GM12865 (cell line): ENCODE measurements around the gene SPECC1L.

Experiments used
- DNase-seq: peaks from one replicate; pipeline ENCODE4 v3.0.0; 2010; ENCODE audit warnings: low read depth
- H3K4me3 ChIP-seq: 2 replicates; pipeline ENCODE4 v1.5.1; 2011; ENCODE audit warnings: mild to moderate bottlenecking, low read depth, low read length, control low read depth
- CTCF ChIP-seq: IDR thresholded peaks from 2 replicates; pipeline ENCODE4 v1.5.1; 2011; ENCODE audit warnings: low read length, control low read depth, low read depth, inconsistent platforms; ENCODE audit not compliant: insufficient read depth; ENCODE audit errors: missing control alignments

The SPECC1L gene

GRCh38 chr22:24443668-24444067 lies 173.0 kb downstream of the SPECC1L start:
- DNase-seq: no peak
- TF ChIP-seq CTCF: no peak
- no peak overlapping the region for H3K4me3 ChIP-seq

- no peak for TF ChIP-seq CTCF
- H3K4me3 ChIP-seq: no peak overlapping the region
- DNase-seq: no peak
Observed at GRCh38 chr22:24444251-24444650, 173.6 kb downstream of the SPECC1L start.

GRCh38 chr22:24444729-24445466 lies 174.3 kb downstream of the SPECC1L start:
- no peak for DNase-seq
- H3K4me3 ChIP-seq: no peak overlapping the region
- no peak for TF ChIP-seq CTCF

GRCh38 chr22:24445481-24446259 lies 175.0 kb downstream of the SPECC1L start:
- no peak for DNase-seq
- TF ChIP-seq CTCF: no peak
- H3K4me3 ChIP-seq: no peak overlapping the region

GRCh38 chr22:24446260-24446611 lies 175.6 kb downstream of the SPECC1L start:
- DNase-seq: no peak
- no peak overlapping the region for H3K4me3 ChIP-seq
- TF ChIP-seq CTCF: no peak

- DNase-seq: no peak
- no peak overlapping the region for H3K4me3 ChIP-seq
- no peak for TF ChIP-seq CTCF
Observed at GRCh38 chr22:24450610-24451009, 180.0 kb downstream of the SPECC1L start.
